ENCODE results near the gene CHRM4. TPM values are rescaled to one million over a fixed set of nuclear protein-coding genes. Genes with fewer than 3 reads are reported as not detected.

Gene CHRM4
- total RNA-seq, 1 donor from 2014 or later, result 1.2 TPM

- H3K27ac Mint-ChIP-seq, result peak overlapping the region; percentile 85
- H3K4me1 Mint-ChIP-seq (ENCODE audit: low read depth), result peaks cover 59% of the 10 kb centered on the region
- intact Hi-C loops (cut with micrococcal nuclease), result no loop called here
- no peak for DNase-seq (ENCODE audit: low spot score)
- no peaks in the 10 kb centered on the region for H3K9me3 Mint-ChIP-seq
- peaks cover 7% of the 10 kb centered on the region for H3K36me3 Mint-ChIP-seq (ENCODE audit: low read depth)
- peak overlapping the region; percentile 56 for H3K4me3 Mint-ChIP-seq
- H3K27me3 Mint-ChIP-seq (ENCODE audit: insufficient read depth), result no peaks in the 10 kb centered on the region
These were observed 37.9 kb downstream of the CHRM4 start for GRCh38 chr11:46353698-46354097.

GRCh38 chr11:46352063-46352841 is 39.3 kb downstream of the CHRM4 start:
- Mint-ChIP-seq H3K27ac (peak overlapping the region; percentile 58), H3K9me3 (no peaks in the 10 kb centered on the region), H3K4me1 (ENCODE audit: low read depth) (peaks cover 64% of the 10 kb centered on the region), H3K27me3 (ENCODE audit: insufficient read depth) (no peaks in the 10 kb centered on the region), H3K4me3 (peak overlapping the region; percentile 77), H3K36me3 (ENCODE audit: low read depth) (peaks cover 7% of the 10 kb centered on the region)
- peak; percentile 66 for DNase-seq (ENCODE audit: low spot score)
- intact Hi-C loops (cut with micrococcal nuclease), result loop anchor here (1.0 kb wide), 1 partner anchor 15 kb away; no protein-coding TSS in a partner anchor

GRCh38 chr11:46351606-46352005 is 40.0 kb downstream of the CHRM4 start:
- peak overlapping the region; percentile 77 for H3K4me3 Mint-ChIP-seq
- no peaks in the 10 kb centered on the region for H3K27me3 Mint-ChIP-seq (ENCODE audit: insufficient read depth)
- H3K9me3 Mint-ChIP-seq, result no peaks in the 10 kb centered on the region
- peaks cover 64% of the 10 kb centered on the region for H3K4me1 Mint-ChIP-seq (ENCODE audit: low read depth)
- intact Hi-C loops (cut with micrococcal nuclease), result loop anchor here (1.0 kb wide), 1 partner anchor 16 kb away; no protein-coding TSS in a partner anchor
- no peak for DNase-seq (ENCODE audit: low spot score)
- peaks cover 7% of the 10 kb centered on the region for H3K36me3 Mint-ChIP-seq (ENCODE audit: low read depth)
- H3K27ac Mint-ChIP-seq, result peak overlapping the region; percentile 58

GRCh38 chr11:46351148-46351547 is 40.4 kb downstream of the CHRM4 start:
- intact Hi-C loops (cut with micrococcal nuclease), result no loop called here
- DNase-seq (ENCODE audit: low spot score), result no peak
- Mint-ChIP-seq H3K4me3 (peak overlapping the region; percentile 77), H3K27me3 (ENCODE audit: insufficient read depth) (no peaks in the 10 kb centered on the region), H3K27ac (peak overlapping the region; percentile 38), H3K4me1 (ENCODE audit: low read depth) (peaks cover 67% of the 10 kb centered on the region), H3K36me3 (ENCODE audit: low read depth) (peaks cover 7% of the 10 kb centered on the region), H3K9me3 (no peaks in the 10 kb centered on the region)

GRCh38 chr11:46350695-46351094 is 40.9 kb downstream of the CHRM4 start:
- Mint-ChIP-seq H3K9me3 (no peaks in the 10 kb centered on the region), H3K4me1 (ENCODE audit: low read depth) (peaks cover 71% of the 10 kb centered on the region), H3K27ac (peak overlapping the region; percentile 11), H3K36me3 (ENCODE audit: low read depth) (peaks cover 7% of the 10 kb centered on the region), H3K27me3 (ENCODE audit: insufficient read depth) (no peaks in the 10 kb centered on the region), H3K4me3 (no peak overlapping the region)
- DNase-seq (ENCODE audit: low spot score), result no peak
- intact Hi-C loops (cut with micrococcal nuclease), result no loop called here

GRCh38 chr11:46348566-46349401 is 42.8 kb downstream of the CHRM4 start:
- H3K4me3 Mint-ChIP-seq, result peak overlapping the region; percentile 88
- intact Hi-C loops (cut with micrococcal nuclease), result loop anchor here (1.0 to 5.0 kb wide), 3 partner anchors 13 to 501 kb away; partner anchors contain the start of gene CRY2

GRCh38 chr11:46347637-46348311 is 43.8 kb downstream of the CHRM4 start:
- intact Hi-C loops (cut with micrococcal nuclease), result loop anchor here (1.0 to 5.0 kb wide), 6 partner anchors 105 to 500 kb away; partner anchors contain the start of genes ARHGAP1, ATG13, CRY2 and HARBI1
- Mint-ChIP-seq H3K4me3 (peak overlapping the region; percentile 88), H3K27ac (peak overlapping the region; percentile 89), H3K9me3 (no peaks in the 10 kb centered on the region), H3K27me3 (ENCODE audit: insufficient read depth) (peaks cover 3% of the 10 kb centered on the region), H3K4me1 (ENCODE audit: low read depth) (peaks cover 71% of the 10 kb centered on the region), H3K36me3 (ENCODE audit: low read depth) (peaks cover 7% of the 10 kb centered on the region)
- DNase-seq (ENCODE audit: low spot score), result no peak

More at GRCh38 chr11:46348566-46349401, 42.8 kb downstream of the CHRM4 start:
- H3K4me1 Mint-ChIP-seq (ENCODE audit: low read depth), result peaks cover 77% of the 10 kb centered on the region
- DNase-seq (ENCODE audit: low spot score), result peak; percentile 62
- no peaks in the 10 kb centered on the region for H3K9me3 Mint-ChIP-seq
- H3K27me3 Mint-ChIP-seq (ENCODE audit: insufficient read depth), result no peaks in the 10 kb centered on the region
- peaks cover 7% of the 10 kb centered on the region for H3K36me3 Mint-ChIP-seq (ENCODE audit: low read depth)
- peak overlapping the region; percentile 89 for H3K27ac Mint-ChIP-seq

- intact Hi-C loops (cut with micrococcal nuclease), result loop anchor here (1.0 to 5.0 kb wide), 7 partner anchors 16 to 500 kb away; partner anchors contain the start of genes ARHGAP1, ATG13, CRY2 and HARBI1
- Mint-ChIP-seq H3K27ac (peak within 1 kb of the TSS; percentile 89), H3K36me3 (ENCODE audit: low read depth) (peaks cover 7% of the 10 kb centered on the region), H3K4me1 (ENCODE audit: low read depth) (peaks cover 72% of the 10 kb centered on the region), H3K4me3 (peak within 1 kb of the TSS; percentile 88), H3K9me3 (no peaks in the 10 kb centered on the region), H3K27me3 (ENCODE audit: insufficient read depth) (peaks cover 3% of the 10 kb centered on the region)
- DNase-seq (ENCODE audit: low spot score), result peak; percentile 91
These were observed 44.5 kb downstream of the CHRM4 start, which contains the start of gene DGKZ for GRCh38 chr11:46346886-46347636. Gene DGKZ, plus strand, starts transcription at chr11:46347463. Its CDS starts 197 bp downstream, at chr11:46347660.

- Mint-ChIP-seq H3K4me1 (ENCODE audit: low read depth) (peaks cover 73% of the 10 kb centered on the region), H3K27me3 (ENCODE audit: insufficient read depth) (peaks cover 3% of the 10 kb centered on the region), H3K27ac (peak overlapping the region; percentile 84), H3K4me3 (peak overlapping the region; percentile 85), H3K9me3 (no peaks in the 10 kb centered on the region), H3K36me3 (ENCODE audit: low read depth) (peaks cover 7% of the 10 kb centered on the region)
- intact Hi-C loops (cut with micrococcal nuclease), result loop anchor here (1.0 to 5.0 kb wide), 5 partner anchors 15 to 499 kb away; partner anchors contain the start of genes ARHGAP1, ATG13, CRY2 and HARBI1
- no peak for DNase-seq (ENCODE audit: low spot score)
These were observed 45.6 kb downstream of the CHRM4 start for GRCh38 chr11:46345881-46346484.

- Mint-ChIP-seq H3K27ac (peak overlapping the region; percentile 57), H3K27me3 (ENCODE audit: insufficient read depth) (peaks cover 3% of the 10 kb centered on the region), H3K4me3 (peak overlapping the region; percentile 85), H3K36me3 (ENCODE audit: low read depth) (peaks cover 5% of the 10 kb centered on the region), H3K9me3 (no peaks in the 10 kb centered on the region), H3K4me1 (ENCODE audit: low read depth) (peaks cover 72% of the 10 kb centered on the region)
- no peak for DNase-seq (ENCODE audit: low spot score)
- intact Hi-C loops (cut with micrococcal nuclease), result loop anchor here (5.0 kb wide), 1 partner anchor 498 kb away; the partner anchor contains the start of gene CRY2
These were observed 46.4 kb downstream of the CHRM4 start for GRCh38 chr11:46345131-46345597.

GRCh38 chr11:46343520-46343919 is 48.1 kb downstream of the CHRM4 start:
- Mint-ChIP-seq H3K36me3 (ENCODE audit: low read depth) (no peaks in the 10 kb centered on the region), H3K27ac (peak overlapping the region; percentile 27), H3K4me1 (ENCODE audit: low read depth) (peaks cover 61% of the 10 kb centered on the region), H3K9me3 (no peaks in the 10 kb centered on the region), H3K27me3 (ENCODE audit: insufficient read depth) (peaks cover 3% of the 10 kb centered on the region), H3K4me3 (no peak overlapping the region)
- DNase-seq (ENCODE audit: low spot score), result no peak
- intact Hi-C loops (cut with micrococcal nuclease), result no loop called here

Measured in activated T-helper 1 cell treated with anti-CD3 and anti-CD28 coated beads, Interleukin-12 subunit alpha, Interleukin-12 subunit beta, Interleukin-2, Interleukin-4 antibody, amounts not matched to agents 30 ng/mL and 10 ng/mL and 1 ng/mL, durations not matched to agents 14 hours and 24 hours and 36 hours (primary cell).